NOMO-1 treated with DMSO at 0.1 percent for 48 hours (cell line): Measurements from ENCODE around the gene FBH1.
"Not testable (repeated sequence)": the region's sequence is repeated elsewhere in the genome, so short reads cannot be mapped to it uniquely, and the experiment has no call there.

ENCODE experiments used
- DNase-seq: peaks from one replicate; lab custom pipeline; 2025; ENCODE audit not compliant: unreplicated experiment; lab: John Stamatoyannopoulos, UW

Gene FBH1

DNA sequence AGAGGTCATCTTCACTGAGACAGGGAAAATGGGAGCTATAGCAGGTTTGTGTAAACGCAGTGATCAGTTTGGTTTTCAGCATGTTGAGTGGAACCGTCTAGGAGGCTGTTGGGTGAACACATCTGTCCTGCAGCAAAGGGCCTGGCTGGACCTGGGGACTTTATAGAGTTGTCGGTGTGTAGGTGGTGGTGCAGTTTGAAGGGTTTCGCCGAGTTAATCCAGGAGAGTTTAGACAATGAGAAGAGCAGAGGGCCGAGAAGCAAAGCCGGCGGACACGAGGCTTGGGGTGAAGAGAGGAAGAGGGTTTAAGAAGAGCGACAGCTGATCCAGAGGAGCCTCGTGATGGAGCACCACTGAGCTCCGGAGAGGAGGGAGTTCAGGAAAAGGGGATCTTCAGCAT lies 48.2 kb downstream of the FBH1 start:
- DNase-seq, result no peak

DNA sequence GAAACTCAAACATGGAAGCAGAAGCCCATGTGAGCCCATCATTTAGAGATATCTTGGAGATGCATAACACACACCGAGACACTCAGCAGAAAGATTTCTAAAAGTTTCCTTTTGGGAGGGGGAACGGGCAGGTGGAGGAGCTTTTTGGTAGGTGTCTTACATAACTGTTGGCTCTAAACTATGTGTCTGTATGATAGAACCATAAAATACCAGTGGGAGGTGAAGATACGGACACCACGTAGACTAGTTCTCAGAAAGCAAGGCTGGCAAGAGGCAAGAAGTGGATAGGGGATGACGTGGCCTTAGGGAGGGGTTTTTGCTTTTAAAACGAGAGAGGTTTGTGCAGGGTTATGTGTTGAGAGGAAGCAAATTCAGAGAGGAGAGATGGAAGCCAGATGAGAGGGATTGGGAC lies 50.8 kb downstream of the FBH1 start:
- DNase-seq, result no peak

DNA sequence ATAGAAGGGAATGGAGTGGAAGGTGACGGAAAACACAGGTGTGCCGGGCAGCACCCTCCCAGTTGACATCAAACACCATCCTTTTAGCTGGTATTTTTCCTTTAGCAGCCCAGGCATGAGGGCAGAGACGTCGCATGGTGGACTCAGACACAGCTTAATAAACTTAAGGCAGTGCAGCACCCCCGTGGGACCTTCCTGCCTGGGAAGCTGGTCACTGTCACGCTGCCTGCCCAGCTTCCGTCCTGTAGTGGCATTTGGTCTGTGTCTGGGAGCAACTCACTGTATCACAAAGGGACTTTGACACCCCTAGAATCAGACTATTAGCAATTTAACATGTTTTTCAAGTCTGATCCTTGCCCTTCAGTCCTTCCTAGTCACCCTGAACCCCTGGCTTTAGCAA lies 51.5 kb downstream of the FBH1 start:
- DNase-seq, result no peak

DNA sequence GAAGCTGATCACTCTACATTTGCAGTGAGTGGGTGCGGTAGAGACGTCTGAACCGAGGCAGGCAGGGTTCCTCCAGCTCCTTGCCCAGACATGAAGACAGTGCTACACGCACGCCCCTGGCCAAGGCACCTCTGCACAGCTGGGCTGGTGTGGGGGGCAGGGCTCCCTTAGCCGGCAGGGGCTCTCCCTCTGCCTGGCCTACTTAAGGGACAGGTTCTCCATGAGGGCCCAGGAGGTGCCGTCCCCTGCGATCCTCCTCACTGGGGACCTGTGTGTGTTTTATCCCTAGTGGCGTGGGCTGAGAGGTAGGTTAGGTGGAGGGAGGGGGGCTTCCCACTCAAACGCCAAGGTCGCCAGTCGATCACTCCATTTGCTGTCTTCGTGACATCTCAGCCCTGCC lies 52.0 kb downstream of the FBH1 start:
- DNase-seq, result no peak

DNA sequence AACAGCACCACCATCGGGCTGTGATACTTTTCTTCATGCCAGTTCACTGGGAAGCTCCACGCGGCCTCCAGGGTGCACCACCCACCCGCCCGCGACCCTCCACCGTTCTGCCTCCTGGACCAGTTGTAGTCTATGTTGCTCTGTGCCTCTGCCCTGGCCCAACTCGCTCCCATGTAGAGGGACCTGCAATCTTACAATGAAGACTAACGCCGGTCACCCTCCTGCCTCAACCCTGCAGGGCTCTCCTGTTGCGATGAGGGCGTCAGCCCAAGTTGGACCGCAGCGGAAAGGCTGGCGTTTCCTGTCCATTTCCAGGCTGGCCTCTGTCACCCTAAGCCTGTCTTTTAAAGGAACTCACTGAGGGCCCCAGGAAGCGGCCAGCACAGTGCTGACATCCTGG lies 52.4 kb downstream of the FBH1 start:
- no peak for DNase-seq

DNA sequence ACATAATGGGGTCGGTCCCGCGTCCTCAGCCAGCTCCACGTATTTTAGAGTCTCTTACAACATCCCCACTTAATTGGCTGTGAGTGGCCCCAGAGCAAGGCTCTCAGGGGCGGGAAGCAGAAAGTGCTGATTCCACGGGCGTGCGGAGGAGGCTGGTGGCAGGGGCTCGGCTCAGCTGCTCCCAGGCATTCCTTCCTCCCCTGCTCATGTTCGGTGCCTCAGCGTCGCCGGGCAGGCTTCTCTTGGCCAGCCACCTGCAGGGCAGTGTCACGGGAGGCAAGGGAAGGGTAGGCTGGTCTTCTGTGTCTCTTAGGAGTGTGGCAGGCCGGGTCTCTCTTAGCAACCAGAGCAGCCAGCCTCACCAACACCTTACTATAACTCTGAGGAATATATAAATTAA lies 53.5 kb downstream of the FBH1 start:
- no peak for DNase-seq

DNA sequence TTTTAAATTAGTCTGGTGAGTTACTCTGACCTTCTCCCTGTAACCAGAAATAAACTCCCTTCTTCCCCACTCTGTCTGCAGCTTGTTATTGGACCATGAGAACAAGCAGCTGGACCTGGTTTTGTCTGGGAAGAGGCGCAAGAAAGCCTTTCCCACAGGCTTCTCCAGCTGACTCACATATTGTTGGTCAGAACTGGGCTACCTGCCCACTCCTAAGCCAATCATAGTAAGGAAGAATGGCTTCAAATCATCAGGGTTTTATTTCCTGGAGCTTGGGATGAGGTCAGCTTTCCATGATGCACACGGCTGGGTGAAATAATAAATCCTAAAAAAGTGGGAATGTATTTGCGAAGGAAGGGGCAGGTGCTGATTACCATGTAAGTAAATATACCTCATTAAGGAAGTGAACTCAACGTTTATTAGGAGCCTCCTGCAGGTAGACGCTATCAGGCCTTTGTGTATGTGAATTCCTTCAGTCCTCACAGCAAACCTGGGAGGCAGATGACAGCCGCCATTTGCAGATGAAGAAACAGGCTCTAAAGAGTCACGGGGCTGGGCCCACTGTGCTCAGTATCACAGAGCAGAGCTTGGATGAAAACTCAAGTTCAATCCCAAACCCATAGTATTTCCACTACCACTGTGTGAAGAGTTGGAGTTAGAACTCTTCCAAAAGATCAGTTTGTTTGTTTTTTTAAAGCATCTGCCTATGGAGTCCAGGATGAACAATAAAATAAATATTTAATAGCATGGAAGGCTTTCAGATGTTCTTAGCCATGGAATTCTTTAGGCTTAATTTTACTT lies 54.5 kb downstream of the FBH1 start:
- DNase-seq, result no peak

DNA sequence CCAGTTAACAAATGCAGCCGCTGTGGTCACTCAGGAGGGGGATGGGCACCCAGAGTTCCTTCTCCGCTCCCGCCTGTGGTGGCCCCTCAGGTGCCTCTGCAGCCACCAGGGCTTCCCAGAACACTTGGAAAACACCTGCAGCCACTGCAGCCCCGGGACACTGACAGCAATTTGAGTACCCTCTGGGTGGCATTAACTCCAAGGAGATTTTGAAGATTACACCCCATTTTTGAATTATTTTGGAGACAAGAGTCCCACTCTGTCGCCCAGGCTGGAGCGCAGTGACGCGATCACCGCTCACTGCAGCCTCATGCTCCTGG lies 55.1 kb downstream of the FBH1 start:
- no peak for DNase-seq

DNA sequence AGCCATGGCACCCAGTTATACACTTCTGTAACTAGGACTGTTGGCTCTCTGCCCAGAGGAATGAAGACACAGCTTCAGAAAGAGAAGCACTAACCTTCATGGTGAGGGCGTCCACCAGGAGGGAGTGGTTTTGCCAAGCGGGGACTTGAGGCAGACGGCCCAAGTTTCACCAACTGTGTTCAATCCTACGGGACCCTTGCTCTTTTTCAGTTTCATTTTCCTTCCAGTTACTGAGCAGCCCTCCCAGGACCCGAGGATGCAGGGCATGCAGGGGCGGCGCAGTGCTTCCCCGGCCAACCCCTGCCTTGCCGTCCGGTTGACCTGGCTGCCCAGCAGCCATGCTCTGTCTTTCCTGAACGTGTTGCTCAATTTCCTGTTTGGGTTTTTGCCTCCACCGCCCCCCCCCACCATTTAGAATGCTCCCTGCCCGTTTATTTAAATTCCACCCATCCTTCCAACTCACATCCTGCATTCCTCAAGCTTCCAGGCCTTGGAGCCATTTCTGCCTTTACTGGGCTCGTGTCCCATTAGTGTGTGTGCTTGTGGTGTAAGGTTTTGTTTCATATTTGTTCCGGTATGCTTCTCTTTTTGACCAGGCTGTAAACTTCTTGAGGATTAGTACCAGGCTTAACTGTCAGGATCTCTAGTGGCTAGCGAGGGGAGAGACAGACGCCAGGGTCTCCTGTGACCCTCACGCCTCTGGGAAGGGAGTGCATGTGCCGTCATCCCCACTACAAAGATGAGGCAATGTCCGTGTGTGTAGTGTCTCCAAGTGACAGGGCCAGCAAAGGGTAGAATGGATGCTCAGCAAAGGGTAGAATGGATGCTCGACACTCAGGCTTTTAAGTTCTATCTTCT lies 55.7 kb downstream of the FBH1 start:
- peak; percentile 41 for DNase-seq

DNA sequence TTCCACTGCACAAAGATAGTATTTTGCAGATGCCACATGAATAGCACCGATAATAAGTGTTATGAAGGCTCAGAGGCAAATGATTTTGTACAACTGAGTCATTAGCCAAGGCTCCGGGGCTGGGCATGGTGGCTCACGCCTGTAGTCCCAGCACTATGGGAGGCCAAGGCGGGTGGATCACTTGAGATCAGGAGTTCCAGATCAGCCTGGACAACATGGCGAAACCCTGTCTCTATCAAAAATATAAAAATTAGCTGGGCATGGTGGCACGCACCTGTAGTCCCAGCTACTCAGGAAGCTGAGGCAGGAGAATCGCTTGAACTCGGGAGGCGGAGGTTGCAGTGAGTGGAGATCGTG lies 56.4 kb downstream of the FBH1 start:
- DNase-seq, result not testable (repeated sequence)

DNA sequence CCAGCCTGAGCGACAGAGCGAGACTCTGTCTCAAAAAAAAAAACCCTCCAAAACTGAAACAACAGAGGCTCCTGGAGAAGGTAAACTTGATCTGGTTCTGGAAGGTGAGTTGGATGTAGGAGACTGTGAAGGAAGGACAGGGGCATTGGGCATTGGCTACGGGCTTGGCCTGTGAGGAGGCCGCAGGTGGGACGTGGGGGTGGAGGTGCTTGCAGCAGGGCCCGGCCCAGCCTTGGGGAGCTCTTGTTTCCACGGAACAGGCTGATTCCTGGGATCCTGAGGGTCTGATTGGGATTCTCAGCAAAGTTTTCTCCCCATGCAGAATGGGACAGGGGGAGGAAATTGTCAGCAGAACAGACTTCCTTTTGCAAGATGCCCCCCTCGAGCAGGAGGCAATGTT lies 56.7 kb downstream of the FBH1 start:
- no peak for DNase-seq

DNA sequence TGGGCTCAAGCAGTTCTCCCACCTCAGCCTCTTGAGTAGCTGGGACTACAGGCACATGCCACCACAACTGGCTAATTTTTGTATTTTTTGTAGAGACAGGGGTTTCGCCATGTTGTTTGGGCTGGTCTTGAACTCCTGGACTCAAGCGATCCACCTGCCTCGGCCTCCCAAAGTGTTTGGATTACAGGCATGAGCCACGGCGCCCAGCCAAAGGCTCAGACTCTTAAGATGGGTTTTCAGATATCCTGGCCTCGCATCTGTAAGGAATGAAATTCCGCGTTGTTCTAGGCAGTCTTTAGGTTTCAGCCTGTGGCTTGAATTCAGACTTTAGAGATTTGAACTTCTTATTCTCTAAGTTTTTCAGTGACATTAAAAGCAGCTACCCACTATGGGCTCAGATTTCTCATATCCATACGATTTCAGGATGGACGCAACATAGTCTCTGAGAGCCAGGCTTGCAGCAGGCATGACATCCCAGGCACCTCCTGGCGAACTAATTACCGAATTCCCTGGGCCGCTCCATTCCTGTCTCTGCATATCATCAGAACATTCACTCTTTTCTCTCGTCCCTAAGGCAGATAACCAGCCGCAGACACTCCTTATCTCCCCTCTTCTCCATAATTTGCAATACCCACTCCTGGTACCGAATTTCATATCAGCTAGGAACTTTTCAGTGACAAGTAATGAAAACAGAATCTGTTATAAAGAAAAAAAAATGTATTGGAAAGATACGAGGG lies 57.6 kb downstream of the FBH1 start:
- DNase-seq, result no peak

DNA sequence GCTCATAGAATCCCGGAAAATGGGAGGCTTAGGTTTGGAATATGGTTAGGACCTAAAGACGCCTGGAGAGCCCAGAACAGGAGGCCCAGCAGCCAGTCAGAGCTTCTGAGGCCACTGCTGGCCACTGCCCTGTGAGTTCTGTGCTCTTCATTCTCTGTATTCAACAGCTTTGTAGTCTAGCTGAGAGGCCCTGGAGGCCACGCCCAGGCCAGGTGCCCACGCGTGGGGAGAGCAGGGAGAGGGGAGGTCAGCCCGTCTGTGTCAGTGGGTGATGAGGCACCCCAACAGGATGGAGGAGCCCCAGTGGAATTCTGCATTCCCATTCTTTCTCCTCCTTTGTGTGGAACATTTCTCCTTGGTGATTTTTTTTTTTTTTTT lies 58.2 kb downstream of the FBH1 start:
- DNase-seq, result no peak

DNA sequence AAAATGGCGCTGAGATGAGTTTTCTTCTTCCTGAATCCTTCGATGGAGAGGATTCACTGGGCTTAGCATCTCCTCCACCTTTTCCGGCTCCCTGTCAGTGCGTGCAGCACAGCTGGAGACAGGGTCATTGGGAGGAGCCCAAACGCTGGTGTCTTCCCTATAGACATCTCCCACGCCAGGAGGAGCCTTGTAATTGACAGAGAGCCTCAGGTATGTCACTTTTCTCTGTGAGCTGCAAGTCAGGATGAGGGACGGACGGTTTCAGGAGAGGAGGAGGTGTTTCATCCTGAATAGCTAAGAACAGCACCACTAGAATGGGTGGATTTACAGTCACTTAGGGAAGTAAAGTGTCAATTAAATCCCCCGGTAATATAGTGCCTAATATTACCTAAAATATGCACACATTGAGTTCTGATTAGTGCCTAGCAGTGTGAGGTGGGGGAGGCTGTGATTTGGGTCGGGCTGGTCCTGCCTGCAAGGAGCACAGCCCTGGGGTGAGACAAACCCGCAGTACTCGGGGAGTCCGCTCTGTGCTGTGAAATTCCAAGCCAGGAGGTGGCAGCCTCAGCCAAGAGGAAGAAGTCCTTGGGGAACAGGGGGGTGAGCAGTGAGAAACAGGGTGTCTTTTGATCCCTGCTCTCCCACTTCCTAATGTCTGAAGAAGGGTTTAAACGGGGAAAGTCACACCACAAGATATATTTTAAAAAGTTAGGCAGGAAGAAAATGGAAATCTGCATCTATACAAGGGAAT lies 59.1 kb downstream of the FBH1 start:
- DNase-seq, result peak; percentile 6

DNA sequence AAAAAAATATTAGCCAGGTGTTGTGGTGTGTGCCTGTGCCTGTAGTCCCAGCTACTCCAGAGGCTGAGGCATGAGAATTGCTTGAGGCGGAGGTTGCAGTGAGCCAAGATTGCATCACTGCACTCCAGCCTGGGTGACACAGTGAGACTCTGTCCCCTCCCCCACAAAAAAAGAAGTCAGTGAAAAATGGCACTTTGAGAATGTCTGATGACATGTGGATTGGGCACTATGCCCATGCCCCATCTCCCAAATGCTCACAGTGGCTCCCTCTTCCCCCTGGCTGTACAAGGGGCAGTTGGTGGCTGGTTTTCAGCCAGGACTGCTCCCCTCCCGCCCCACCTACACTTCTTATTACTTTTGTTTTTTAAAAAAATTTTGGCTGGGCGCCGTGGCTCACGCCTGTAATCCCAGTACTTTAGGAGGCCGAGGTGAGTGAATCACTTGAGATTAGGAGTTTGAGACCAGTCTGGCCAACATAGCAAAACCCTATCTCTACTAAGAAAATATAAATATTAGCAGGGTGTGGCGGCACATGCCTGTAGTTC lies 61.2 kb downstream of the FBH1 start:
- DNase-seq, result peak; percentile 22

DNA sequence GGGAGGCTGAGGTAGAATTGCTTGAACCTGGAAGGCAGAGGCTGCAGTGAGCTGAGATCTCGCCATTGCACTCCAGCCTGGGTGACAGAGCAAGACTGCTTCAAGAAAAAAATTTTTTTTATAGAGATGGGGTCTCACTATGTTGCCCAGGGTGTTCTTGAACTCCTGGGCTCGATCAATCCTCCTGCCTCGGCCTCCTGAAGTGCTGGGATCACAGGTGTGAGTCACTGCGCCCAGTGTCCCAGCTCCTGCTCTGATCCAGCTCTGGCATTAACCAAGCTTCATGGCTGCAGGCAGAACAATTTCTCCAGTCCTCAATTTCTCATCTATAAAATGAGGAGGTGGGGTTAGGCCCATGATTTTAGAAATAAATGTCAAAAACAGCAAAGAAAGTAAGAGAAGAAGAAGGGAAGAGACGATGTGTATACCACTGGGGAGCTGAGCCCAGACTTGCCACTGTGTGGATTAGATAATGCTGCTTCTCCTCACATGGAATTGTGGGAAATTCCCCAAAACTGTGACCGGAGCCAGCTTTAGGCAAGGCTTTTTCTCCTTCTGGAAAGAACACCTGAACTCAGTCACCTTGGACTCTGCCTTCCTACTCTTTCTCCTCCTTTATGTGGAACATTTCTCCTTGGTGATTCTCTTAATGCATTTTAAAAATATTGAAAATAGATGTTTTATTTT lies 61.8 kb downstream of the FBH1 start:
- no peak for DNase-seq

DNA sequence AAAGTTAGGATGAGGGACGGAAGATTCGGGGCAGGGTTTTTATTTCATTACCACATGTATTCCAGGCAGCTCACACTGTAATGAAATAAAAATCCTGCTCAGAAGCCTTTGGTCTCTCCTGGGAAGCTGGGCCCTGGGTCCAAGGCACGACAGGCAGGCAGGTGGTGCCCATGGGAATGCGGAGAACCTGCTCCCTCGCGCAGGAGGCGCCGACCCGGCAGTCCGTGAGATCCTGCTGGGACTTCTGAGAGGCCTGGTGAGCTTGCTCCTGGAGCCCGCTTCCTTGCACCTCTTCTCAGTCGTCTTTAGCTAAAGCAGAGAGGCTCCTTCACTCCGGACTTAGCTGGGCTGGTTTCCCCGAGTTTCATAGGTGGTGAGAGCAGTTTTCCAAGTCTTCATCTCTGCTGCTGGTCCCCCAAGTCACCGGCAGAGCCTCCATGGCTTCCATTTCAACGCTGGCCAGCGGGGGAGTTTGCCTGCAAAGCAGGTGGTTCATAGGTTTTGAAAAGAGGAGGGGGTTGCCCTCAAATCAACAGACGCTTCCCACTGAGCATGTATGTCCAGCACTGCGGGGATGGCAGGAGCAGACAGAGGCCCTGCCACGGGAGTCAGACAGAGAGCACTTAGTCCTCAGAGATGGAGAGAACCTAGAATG lies 62.8 kb downstream of the FBH1 start:
- no peak for DNase-seq

DNA sequence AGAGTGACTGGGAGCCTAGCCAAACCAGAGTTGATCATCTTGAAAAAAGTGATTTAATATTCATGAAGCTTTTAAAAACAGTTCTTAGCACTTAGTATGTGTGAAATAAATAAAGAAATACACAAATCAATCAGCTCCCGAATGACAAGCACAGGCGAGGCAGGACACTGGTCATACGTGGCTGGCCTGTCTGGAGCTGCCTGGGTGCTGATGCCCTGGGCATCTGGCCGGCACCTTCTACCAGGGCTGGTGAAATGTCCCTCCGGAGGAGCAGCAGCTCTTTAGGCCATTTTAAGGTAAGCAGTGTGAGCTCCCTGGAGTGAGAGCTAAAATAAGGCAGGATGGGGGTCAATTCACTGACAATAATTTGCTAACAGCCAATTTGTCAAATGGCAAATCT lies 63.6 kb downstream of the FBH1 start:
- no peak for DNase-seq

DNA sequence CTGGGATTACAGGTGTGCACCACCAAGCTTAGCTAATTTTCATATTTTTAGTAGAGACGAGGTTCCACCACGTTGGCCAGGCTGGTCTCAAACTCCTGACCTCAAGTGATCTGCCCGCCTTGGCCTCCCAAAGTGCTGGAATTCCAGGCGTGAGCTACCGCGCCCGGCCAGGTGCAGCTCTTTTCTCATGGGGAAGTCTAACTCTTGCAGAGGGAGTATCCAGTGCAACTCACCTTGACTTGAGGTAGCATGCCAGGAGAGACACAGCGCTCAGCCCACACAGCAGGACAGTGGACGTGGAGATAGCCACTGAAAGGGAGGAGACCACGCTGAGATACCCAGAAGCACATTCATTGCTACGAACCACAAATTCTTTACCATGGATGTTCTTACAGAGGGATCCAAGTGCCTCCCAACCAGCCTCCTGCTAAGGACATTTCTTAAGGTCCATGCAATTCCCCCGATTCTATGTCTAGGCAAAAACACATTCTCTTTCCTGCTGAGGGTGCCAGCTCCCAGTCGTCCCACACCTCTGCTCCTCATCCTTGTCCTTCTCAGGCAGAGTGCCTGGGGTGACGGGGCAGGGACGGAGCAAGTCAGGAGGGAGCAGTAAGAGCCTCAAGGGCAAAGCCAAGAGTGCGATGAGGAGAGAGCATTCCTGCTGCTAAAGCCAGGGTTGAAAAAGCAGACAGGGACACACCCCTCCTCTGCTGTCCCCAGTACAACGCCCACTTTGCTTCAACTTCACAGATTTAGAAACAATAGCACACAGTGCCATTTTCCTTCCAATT lies 66.3 kb downstream of the FBH1 start:
- no peak for DNase-seq
